ENCODE data around the gene SULT1C3.

DNA sequence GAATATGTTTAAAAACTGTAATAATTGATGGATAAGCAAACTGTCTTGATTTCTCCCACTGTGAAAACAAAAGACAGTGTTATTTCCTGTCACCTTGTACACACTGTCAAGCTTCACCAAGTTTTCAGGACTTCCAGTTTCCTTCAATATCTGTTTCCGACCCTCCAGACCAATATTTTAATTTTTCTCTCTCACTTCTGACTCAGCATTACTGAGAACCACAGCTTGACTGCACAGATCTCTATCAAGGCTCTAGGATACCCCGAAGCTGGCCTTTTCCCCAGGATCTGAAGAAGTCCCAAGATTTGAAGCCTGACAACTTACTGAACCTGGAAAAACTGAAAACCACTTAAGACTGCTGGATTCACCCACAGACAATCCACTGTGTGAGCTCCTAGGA lies 13.2 kb upstream of the SULT1C3 start:
- TF ChIP-seq GLIS3 (CRISPR knock-in tag; IDR thresholded peaks at IDR 0.05) (no peak), PPARA (CRISPR knock-in tag; IDR thresholded peaks at IDR 0.05; ENCODE audit: borderline replicate concordance) (no peak), ESRRG (CRISPR knock-in tag; IDR thresholded peaks at IDR 0.05) (no peak), ZFP30 (CRISPR knock-in tag; IDR thresholded peaks at IDR 0.05) (no peak), POU6F1 (CRISPR knock-in tag; IDR thresholded peaks at IDR 0.05; ENCODE audit: borderline replicate concordance, low read depth) (no peak), BACH2 (CRISPR knock-in tag; IDR thresholded peaks at IDR 0.05; ENCODE audit: borderline replicate concordance) (no peak), RARB (CRISPR knock-in tag; IDR thresholded peaks at IDR 0.05) (no peak), ZFP3 (CRISPR knock-in tag; IDR thresholded peaks at IDR 0.05) (no peak), TOX (CRISPR knock-in tag; IDR thresholded peaks at IDR 0.05; ENCODE audit: borderline replicate concordance) (no peak), CSDC2 (CRISPR knock-in tag; IDR thresholded peaks at IDR 0.05) (no peak)
- TF ChIP-seq, protein P1, sequence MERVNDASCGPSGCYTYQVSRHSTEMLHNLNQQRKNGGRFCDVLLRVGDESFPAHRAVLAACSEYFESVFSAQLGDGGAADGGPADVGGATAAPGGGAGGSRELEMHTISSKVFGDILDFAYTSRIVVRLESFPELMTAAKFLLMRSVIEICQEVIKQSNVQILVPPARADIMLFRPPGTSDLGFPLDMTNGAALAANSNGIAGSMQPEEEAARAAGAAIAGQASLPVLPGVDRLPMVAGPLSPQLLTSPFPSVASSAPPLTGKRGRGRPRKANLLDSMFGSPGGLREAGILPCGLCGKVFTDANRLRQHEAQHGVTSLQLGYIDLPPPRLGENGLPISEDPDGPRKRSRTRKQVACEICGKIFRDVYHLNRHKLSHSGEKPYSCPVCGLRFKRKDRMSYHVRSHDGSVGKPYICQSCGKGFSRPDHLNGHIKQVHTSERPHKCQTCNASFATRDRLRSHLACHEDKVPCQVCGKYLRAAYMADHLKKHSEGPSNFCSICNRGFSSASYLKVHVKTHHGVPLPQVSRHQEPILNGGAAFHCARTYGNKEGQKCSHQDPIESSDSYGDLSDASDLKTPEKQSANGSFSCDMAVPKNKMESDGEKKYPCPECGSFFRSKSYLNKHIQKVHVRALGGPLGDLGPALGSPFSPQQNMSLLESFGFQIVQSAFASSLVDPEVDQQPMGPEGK (CRISPR knock-in tag; IDR thresholded peaks at IDR 0.05; ENCODE audit: borderline replicate concordance), result no peak

Measured in SK-N-SH treated with all-trans-retinoic acid at 6 μM for 48 hours (cell line).